SK-N-SH (cell line): ENCODE data around the gene ZKSCAN3.

Source experiments
- CHD2 ChIP-seq: fragments of 150-350 bp; IDR thresholded peaks from 2 replicates; pipeline ENCODE4 v1.6.1; 2018; ENCODE audit warnings: low read length; ENCODE audit not compliant: partially characterized antibody
- ELF1 ChIP-seq: IDR thresholded peaks from 2 replicates; pipeline ENCODE4 v1.4.0; 2012
- EZH2phosphoT487 ChIP-seq: fragments of 200-600 bp; sonication (generic); IDR thresholded peaks from 2 replicates; pipeline ENCODE4 v1.6.1; 2017; ENCODE audit warnings: low read depth, mixed run types, mild to moderate bottlenecking, antibody characterized with exemption, moderate library complexity, borderline replicate concordance
- FOXM1 ChIP-seq: IDR thresholded peaks from 2 replicates; pipeline ENCODE4 v1.4.0; 2012; ENCODE audit warnings: low read depth, mild to moderate bottlenecking
- GABPA ChIP-seq: IDR thresholded peaks from 2 replicates; pipeline ENCODE4 v1.4.0; 2012; ENCODE audit warnings: low read depth, mild to moderate bottlenecking
- GATA2 ChIP-seq: sonication (generic); formaldehyde crosslinking; IDR thresholded peaks from 2 replicates; pipeline ENCODE4 v1.5.0; 2020; ENCODE audit warnings: mild to moderate bottlenecking, missing genetic modification reagents
- MXI1 ChIP-seq: IDR thresholded peaks from 2 replicates; pipeline ENCODE4 v1.6.1; 2012; ENCODE audit warnings: mild to moderate bottlenecking, low read depth, low read length, improper control_type of control experiment
- POLR2AphosphoS5 ChIP-seq: IDR thresholded peaks from 2 replicates; pipeline ENCODE4 v1.6.1; 2012; ENCODE audit warnings: low read depth, low read length
- REST ChIP-seq: IDR thresholded peaks from 2 replicates; pipeline ENCODE4 v1.6.1; 2012; ENCODE audit warnings: mild to moderate bottlenecking, low read depth, low read length, moderate library complexity
- SIN3A ChIP-seq: IDR thresholded peaks from 2 replicates; pipeline ENCODE4 v1.6.1; 2012; ENCODE audit warnings: low read depth, mild to moderate bottlenecking, low read length, moderate library complexity, borderline replicate concordance
- YY1 ChIP-seq: IDR thresholded peaks from 2 replicates; pipeline ENCODE4 v1.4.0; 2012; ENCODE audit warnings: low read depth, mild to moderate bottlenecking
- TF ChIP-seq, protein P1 (sequence below): fragments of 200-600 bp; sonication (generic); IDR thresholded peaks from 2 replicates; pipeline ENCODE4 v1.6.1; 2017; ENCODE audit warnings: antibody characterized with exemption, mild to moderate bottlenecking, moderate library complexity
- TF ChIP-seq, protein P2 (sequence below): IDR thresholded peaks from 2 replicates; pipeline ENCODE4 v1.4.0; 2012; ENCODE audit warnings: low read depth

DNA sequence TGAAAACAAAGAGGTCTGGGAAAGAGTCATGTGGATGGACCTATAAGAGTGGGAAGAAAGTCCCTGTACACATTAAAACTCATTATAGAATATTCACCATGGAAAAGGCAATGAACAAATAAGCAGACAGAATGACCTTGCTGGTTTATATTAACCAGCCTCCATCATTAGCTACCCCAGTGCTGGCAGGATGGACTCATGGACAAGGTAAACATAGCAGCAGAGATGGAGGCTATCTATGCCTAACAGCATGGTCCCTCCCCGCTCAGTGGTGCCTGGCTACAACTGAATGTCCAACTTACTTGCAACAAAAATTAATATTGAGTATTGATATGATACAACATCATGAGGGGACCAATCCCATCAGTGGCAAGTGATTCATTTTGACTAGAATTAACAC is 4.5 kb upstream of the ZKSCAN3 start:
- no peak for TF ChIP-seq MXI1
- TF ChIP-seq, protein P1, sequence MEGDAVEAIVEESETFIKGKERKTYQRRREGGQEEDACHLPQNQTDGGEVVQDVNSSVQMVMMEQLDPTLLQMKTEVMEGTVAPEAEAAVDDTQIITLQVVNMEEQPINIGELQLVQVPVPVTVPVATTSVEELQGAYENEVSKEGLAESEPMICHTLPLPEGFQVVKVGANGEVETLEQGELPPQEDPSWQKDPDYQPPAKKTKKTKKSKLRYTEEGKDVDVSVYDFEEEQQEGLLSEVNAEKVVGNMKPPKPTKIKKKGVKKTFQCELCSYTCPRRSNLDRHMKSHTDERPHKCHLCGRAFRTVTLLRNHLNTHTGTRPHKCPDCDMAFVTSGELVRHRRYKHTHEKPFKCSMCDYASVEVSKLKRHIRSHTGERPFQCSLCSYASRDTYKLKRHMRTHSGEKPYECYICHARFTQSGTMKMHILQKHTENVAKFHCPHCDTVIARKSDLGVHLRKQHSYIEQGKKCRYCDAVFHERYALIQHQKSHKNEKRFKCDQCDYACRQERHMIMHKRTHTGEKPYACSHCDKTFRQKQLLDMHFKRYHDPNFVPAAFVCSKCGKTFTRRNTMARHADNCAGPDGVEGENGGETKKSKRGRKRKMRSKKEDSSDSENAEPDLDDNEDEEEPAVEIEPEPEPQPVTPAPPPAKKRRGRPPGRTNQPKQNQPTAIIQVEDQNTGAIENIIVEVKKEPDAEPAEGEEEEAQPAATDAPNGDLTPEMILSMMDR = no peak
- no peak for TF ChIP-seq FOXM1
- TF ChIP-seq GABPA = no peak
- TF ChIP-seq, protein P2, sequence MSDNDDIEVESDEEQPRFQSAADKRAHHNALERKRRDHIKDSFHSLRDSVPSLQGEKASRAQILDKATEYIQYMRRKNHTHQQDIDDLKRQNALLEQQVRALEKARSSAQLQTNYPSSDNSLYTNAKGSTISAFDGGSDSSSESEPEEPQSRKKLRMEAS = no peak
- no peak for TF ChIP-seq SIN3A
- TF ChIP-seq GATA2 (CRISPR knock-in tag) = no peak
- no peak for TF ChIP-seq ELF1
- no peak for TF ChIP-seq POLR2AphosphoS5
- no peak for TF ChIP-seq EZH2phosphoT487
- TF ChIP-seq REST = no peak
- no peak for TF ChIP-seq CHD2
- no peak for TF ChIP-seq YY1
